Thyroid gland (tissue), 4 donors: ENCODE results near the gene CGRRF1.

Experiments used
- POLR2A ChIP-seq, 2 donors: fragments of 450-650 bp; IDR thresholded peaks; one replicate each; pipeline ENCODE4 v1.6.1; 2017; ENCODE audit warnings: antibody characterized with exemption in 2 of 2, mild to moderate bottlenecking in 2 of 2, moderate library complexity in 1 of 2
- TF ChIP-seq, protein P1 (sequence below), 6 experiments: fragments of 200-600 bp in 3 of 6; fragments of 450-650 bp in 3 of 6; sonication (generic) in 3 of 6; IDR thresholded peaks; one replicate each; pipeline ENCODE4 v1.5.1; 2016 to 2019; ENCODE audit warnings: antibody characterized with exemption in 6 of 6, mild to moderate bottlenecking in 2 of 6, inconsistent platforms in 1 of 6, moderate library complexity in 1 of 6

DNA sequence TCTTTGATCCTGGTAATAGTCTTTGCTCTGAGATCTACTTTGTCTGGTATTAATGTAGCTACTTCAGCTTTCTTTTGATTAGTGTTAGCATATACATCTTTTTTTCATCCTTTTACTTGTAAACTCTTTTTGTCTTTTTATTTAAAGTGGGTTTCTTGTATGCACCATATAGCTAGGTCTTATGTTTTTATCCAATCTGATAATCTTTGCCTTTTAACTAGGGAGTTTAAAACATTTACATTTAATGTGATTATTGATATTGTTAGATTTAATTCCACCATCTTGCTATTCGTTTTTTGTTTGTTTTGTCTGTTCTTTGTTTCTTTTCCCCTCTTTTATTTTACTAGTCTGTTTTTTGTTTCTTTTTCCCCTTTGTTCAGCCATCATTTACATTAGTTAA is 6.0 kb downstream of the CGRRF1 start:
- TF ChIP-seq, protein P1, sequence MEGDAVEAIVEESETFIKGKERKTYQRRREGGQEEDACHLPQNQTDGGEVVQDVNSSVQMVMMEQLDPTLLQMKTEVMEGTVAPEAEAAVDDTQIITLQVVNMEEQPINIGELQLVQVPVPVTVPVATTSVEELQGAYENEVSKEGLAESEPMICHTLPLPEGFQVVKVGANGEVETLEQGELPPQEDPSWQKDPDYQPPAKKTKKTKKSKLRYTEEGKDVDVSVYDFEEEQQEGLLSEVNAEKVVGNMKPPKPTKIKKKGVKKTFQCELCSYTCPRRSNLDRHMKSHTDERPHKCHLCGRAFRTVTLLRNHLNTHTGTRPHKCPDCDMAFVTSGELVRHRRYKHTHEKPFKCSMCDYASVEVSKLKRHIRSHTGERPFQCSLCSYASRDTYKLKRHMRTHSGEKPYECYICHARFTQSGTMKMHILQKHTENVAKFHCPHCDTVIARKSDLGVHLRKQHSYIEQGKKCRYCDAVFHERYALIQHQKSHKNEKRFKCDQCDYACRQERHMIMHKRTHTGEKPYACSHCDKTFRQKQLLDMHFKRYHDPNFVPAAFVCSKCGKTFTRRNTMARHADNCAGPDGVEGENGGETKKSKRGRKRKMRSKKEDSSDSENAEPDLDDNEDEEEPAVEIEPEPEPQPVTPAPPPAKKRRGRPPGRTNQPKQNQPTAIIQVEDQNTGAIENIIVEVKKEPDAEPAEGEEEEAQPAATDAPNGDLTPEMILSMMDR (IDR thresholded peaks at IDR 0.05): no peak
- no peak for TF ChIP-seq POLR2A (IDR thresholded peaks at IDR 0.05)
